Thyroid gland (tissue), 4 donors: Measurements from ENCODE around the gene RALY. TPM values are rescaled to one million over a fixed set of nuclear protein-coding genes. Genes with fewer than 3 reads are reported as not detected.

Experiments used
- DNase-seq, 2 donors: peaks; one replicate each; pipeline ENCODE4 v3.0.0-alpha.2; 2019
- H3K27ac ChIP-seq, 3 donors: fragments of 200-600 bp; sonication (generic); 1 replicate in 2 of 3; 2 replicates in 1 of 3; pipeline ENCODE4 v1.5.1; 2016 to 2019; ENCODE audit warnings: mild to moderate bottlenecking in 1 of 3, moderate library complexity in 1 of 3
- H3K27me3 ChIP-seq: fragments of 200-600 bp; sonication (generic); one replicate; pipeline ENCODE4 v1.5.1; 2019
- H3K36me3 ChIP-seq, 2 donors: fragments of 200-600 bp; sonication (generic); one replicate each; pipeline ENCODE4 v1.5.1; 2016 to 2019
- H3K4me1 ChIP-seq, 2 donors: fragments of 200-600 bp; sonication (generic); one replicate each; pipeline ENCODE4 v1.5.1; 2017 to 2019
- H3K4me3 ChIP-seq, 3 donors: fragments of 200-600 bp; sonication (generic); replicated peaks in 1 of 3; 1 replicate in 2 of 3; 2 replicates in 1 of 3; pipeline ENCODE4 v1.5.1; 2016; ENCODE audit warnings: mild to moderate bottlenecking in 1 of 3
- H3K9me3 ChIP-seq: fragments of 200-600 bp; sonication (generic); one replicate; pipeline ENCODE4 v1.5.1; 2017
- CTCF ChIP-seq, 6 experiments: fragments of 200-600 bp in 3 of 6; fragments of 450-650 bp in 3 of 6; sonication (generic) in 3 of 6; IDR thresholded peaks; one replicate each; pipeline ENCODE4 v1.5.1; 2016 to 2019; ENCODE audit warnings: antibody characterized with exemption in 6 of 6, mild to moderate bottlenecking in 2 of 6, inconsistent platforms in 1 of 6, moderate library complexity in 1 of 6
- POLR2A ChIP-seq, 2 donors: fragments of 450-650 bp; IDR thresholded peaks; one replicate each; pipeline ENCODE4 v1.6.1; 2017; ENCODE audit warnings: antibody characterized with exemption in 2 of 2, mild to moderate bottlenecking in 2 of 2, moderate library complexity in 1 of 2
- WGBS, 2 donors: methylation state at CpG; one replicate each; pipeline ENCODE4 v1.1.5; 2017; 5-methylcytosine and 5-hydroxymethylcytosine counted together
- intact Hi-C: fragments of 100-400 bp; cut with DNase I; formaldehyde crosslinking; loops from one replicate; pipeline ENCODE4 v1.15.1; 2023
- total RNA-seq, 4 donors: library from RNA; depleted of rRNA; stranded (reverse); fragments of >200 nt; gene quantifications; one replicate each; pipeline ENCODE4 v1.2.3, GENCODE V29; 2016

The RALY gene
- total RNA-seq, 4 donors from 2014 or later, result 124 to 208 (median 151) TPM

- DNase-seq, result no peak
- WGBS, 2 donors, result 93 to 95% methylated on average over 2 of the region's 2 CpGs
- no peak overlapping the region for H3K27ac ChIP-seq
- H3K36me3 ChIP-seq, result no peaks in the 10 kb centered on the region
- no peak overlapping the region for H3K4me3 ChIP-seq
- H3K27me3 ChIP-seq, result no peaks in the 10 kb centered on the region
- H3K9me3 ChIP-seq, result no peaks in the 10 kb centered on the region
- intact Hi-C loops, result no loop called here
- H3K4me1 ChIP-seq, result no peaks in the 10 kb centered on the region
- no peak for TF ChIP-seq CTCF (IDR thresholded peaks at IDR 0.05)
- no peak for TF ChIP-seq POLR2A (IDR thresholded peaks at IDR 0.05)
Observed at GRCh38 chr20:34120213-34120612, 126.5 kb downstream of the RALY start.

- H3K9me3 ChIP-seq, result no peaks in the 10 kb centered on the region
- no peak overlapping the region for H3K4me3 ChIP-seq
- no peaks in the 10 kb centered on the region for H3K27me3 ChIP-seq
- WGBS, 2 donors, result 91 to 93% methylated on average over 36 to 43 of the region's 43 CpGs
- no peak overlapping the region for H3K27ac ChIP-seq
- intact Hi-C loops, result no loop called here
- H3K4me1 ChIP-seq, result no peaks in the 10 kb centered on the region
- TF ChIP-seq CTCF (IDR thresholded peaks at IDR 0.05) (no peak), POLR2A (IDR thresholded peaks at IDR 0.05) (no peak)
- H3K36me3 ChIP-seq, result no peaks in the 10 kb centered on the region
- DNase-seq, result no peak
Observed at GRCh38 chr20:34122274-34122980, 128.7 kb downstream of the RALY start.

- Histone ChIP-seq H3K27me3 (no peaks in the 10 kb centered on the region), H3K4me3 (no peak overlapping the region), H3K36me3 (no peaks in the 10 kb centered on the region), H3K9me3 (no peaks in the 10 kb centered on the region), H3K4me1 (no peaks in the 10 kb centered on the region), H3K27ac (no peak overlapping the region)
- no peak for DNase-seq
- TF ChIP-seq POLR2A (IDR thresholded peaks at IDR 0.05), result no peak
- no peak for TF ChIP-seq CTCF (IDR thresholded peaks at IDR 0.05)
- intact Hi-C loops, result no loop called here
Observed at GRCh38 chr20:34123309-34123708, 129.6 kb downstream of the RALY start.

GRCh38 chr20:34124469-34125249 is 130.9 kb downstream of the RALY start:
- no peak overlapping the region for H3K27ac ChIP-seq
- no peak for TF ChIP-seq CTCF (IDR thresholded peaks at IDR 0.05)
- intact Hi-C loops, result loop anchor here (5.0 kb wide), 1 partner anchor 262 kb away; no protein-coding TSS in a partner anchor
- no peaks in the 10 kb centered on the region for H3K9me3 ChIP-seq
- no peak for DNase-seq
- no peaks in the 10 kb centered on the region for H3K36me3 ChIP-seq
- no peak overlapping the region for H3K4me3 ChIP-seq
- 68 to 76% methylated on average over 2 of the region's 2 CpGs for WGBS, 2 donors
- no peaks in the 10 kb centered on the region for H3K27me3 ChIP-seq
- no peaks in the 10 kb centered on the region for H3K4me1 ChIP-seq

GRCh38 chr20:34127792-34128191 is 134.1 kb downstream of the RALY start:
- Histone ChIP-seq H3K9me3 (no peaks in the 10 kb centered on the region), H3K27ac (no peak overlapping the region), H3K4me1 (no peaks in the 10 kb centered on the region), H3K36me3 (no peaks in the 10 kb centered on the region), H3K4me3 (no peak overlapping the region), H3K27me3 (no peaks in the 10 kb centered on the region)
- WGBS, 2 donors, result 88 to 89% methylated on average over 10 of the region's 10 CpGs
- DNase-seq, result no peak
- intact Hi-C loops, result loop anchor here (5.0 kb wide), 1 partner anchor 265 kb away; no protein-coding TSS in a partner anchor
- TF ChIP-seq CTCF (IDR thresholded peaks at IDR 0.05) (no peak), POLR2A (IDR thresholded peaks at IDR 0.05) (no peak)
